ENCODE data around the gene HOXD4.

The HOXD4 gene

GRCh38 chr2:176130957-176131847 lies 20.1 kb upstream of the HOXD4 start:
- no peak overlapping the region for H3K4me3 ChIP-seq (ENCODE audit: low read depth, low read length)
- in situ Hi-C loops (cut with HindIII; ENCODE audit: low sequenced_read_pairs) = loop anchor here (10.0 kb wide), 1 partner anchor 504 kb away; no protein-coding TSS in a partner anchor
- TF ChIP-seq CTCF (IDR thresholded peaks at IDR 0.05; ENCODE audit: low read depth, low read length, missing control alignments) = no peak
- DNase-seq (ENCODE audit: low read depth) = no peak

GRCh38 chr2:176131848-176132158 lies 19.5 kb upstream of the HOXD4 start:
- no peak overlapping the region for H3K4me3 ChIP-seq (ENCODE audit: low read depth, low read length)
- no peak for TF ChIP-seq CTCF (IDR thresholded peaks at IDR 0.05; ENCODE audit: low read depth, low read length, missing control alignments)
- no peak for DNase-seq (ENCODE audit: low read depth)
- in situ Hi-C loops (cut with HindIII; ENCODE audit: low sequenced_read_pairs) = loop anchor here (10.0 kb wide), 1 partner anchor 503 kb away; no protein-coding TSS in a partner anchor

- in situ Hi-C loops (cut with HindIII; ENCODE audit: low sequenced_read_pairs) = loop anchor here (10.0 kb wide), 1 partner anchor 502 kb away; no protein-coding TSS in a partner anchor
- no peak for TF ChIP-seq CTCF (IDR thresholded peaks at IDR 0.05; ENCODE audit: low read depth, low read length, missing control alignments)
- peak overlapping the region; percentile 2 for H3K4me3 ChIP-seq (ENCODE audit: low read depth, low read length)
- DNase-seq (ENCODE audit: low read depth) = no peak
Observed at GRCh38 chr2:176132205-176133171, 18.9 kb upstream of the HOXD4 start.

GRCh38 chr2:176133389-176133788 lies 18.0 kb upstream of the HOXD4 start:
- no peak overlapping the region for H3K4me3 ChIP-seq (ENCODE audit: low read depth, low read length)
- no peak for DNase-seq (ENCODE audit: low read depth)
- in situ Hi-C loops (cut with HindIII; ENCODE audit: low sequenced_read_pairs) = loop anchor here (10.0 kb wide), 1 partner anchor 501 kb away; no protein-coding TSS in a partner anchor
- no peak for TF ChIP-seq CTCF (IDR thresholded peaks at IDR 0.05; ENCODE audit: low read depth, low read length, missing control alignments)

- no peak overlapping the region for H3K4me3 ChIP-seq (ENCODE audit: low read depth, low read length)
- TF ChIP-seq CTCF (IDR thresholded peaks at IDR 0.05; ENCODE audit: low read depth, low read length, missing control alignments) = no peak
- in situ Hi-C loops (cut with HindIII; ENCODE audit: low sequenced_read_pairs) = loop anchor here (10.0 kb wide), 1 partner anchor 501 kb away; no protein-coding TSS in a partner anchor
- DNase-seq (ENCODE audit: low read depth) = no peak
Observed at GRCh38 chr2:176134035-176134434, 17.3 kb upstream of the HOXD4 start.

GRCh38 chr2:176135035-176135440 lies 16.3 kb upstream of the HOXD4 start:
- no peak overlapping the region for H3K4me3 ChIP-seq (ENCODE audit: low read depth, low read length)
- in situ Hi-C loops (cut with HindIII; ENCODE audit: low sequenced_read_pairs) = loop anchor here (10.0 kb wide), 1 partner anchor 500 kb away; no protein-coding TSS in a partner anchor
- no peak for TF ChIP-seq CTCF (IDR thresholded peaks at IDR 0.05; ENCODE audit: low read depth, low read length, missing control alignments)
- no peak for DNase-seq (ENCODE audit: low read depth)

All from astrocyte of the cerebellum (primary cell).